NCI-H1092 treated with DMSO at 0.1 percent for 48 hours (cell line): ENCODE data around the gene FITM1.
A peak's percentile ranks its signal among the peaks of the same experiment; 100 is the strongest.

Experiments
- DNase-seq: peaks from one replicate; lab custom pipeline; 2025; lab: John Stamatoyannopoulos, UW

Gene FITM1

GRCh38 chr14:24160850-24161804, 30.7 kb downstream of the FITM1 start, which contains the start of gene IRF9:
Gene IRF9, plus strand, starts transcription at chr14:24161265. Its CDS starts 880 bp downstream, at chr14:24162145.
- DNase-seq, result peak; percentile 89

- DNase-seq, result no peak
Observed at GRCh38 chr14:24162093-24162492, 31.6 kb downstream of the FITM1 start.

GRCh38 chr14:24164518-24164991, 34.1 kb downstream of the FITM1 start:
- no peak for DNase-seq

- DNase-seq, result no peak
Observed at GRCh38 chr14:24165785-24166184, 35.3 kb downstream of the FITM1 start.

GRCh38 chr14:24167469-24168114, 37.1 kb downstream of the FITM1 start:
- DNase-seq, result no peak

GRCh38 chr14:24171422-24172260, 41.2 kb downstream of the FITM1 start, which contains the start of gene REC8:
Gene REC8, plus strand, starts transcription at chr14:24172080. Its CDS starts 473 bp downstream, at chr14:24172553.
- DNase-seq, result peak; percentile 96

- DNase-seq, result no peak
Observed at GRCh38 chr14:24172261-24172860, 41.9 kb downstream of the FITM1 start.

GRCh38 chr14:24172871-24173281, 42.4 kb downstream of the FITM1 start:
- DNase-seq, result no peak

GRCh38 chr14:24176599-24176998, 46.1 kb downstream of the FITM1 start:
- no peak for DNase-seq

GRCh38 chr14:24177041-24177825, 46.8 kb downstream of the FITM1 start:
- no peak for DNase-seq

- DNase-seq, result no peak
Observed at GRCh38 chr14:24177891-24178290, 47.4 kb downstream of the FITM1 start.

- no peak for DNase-seq
Observed at GRCh38 chr14:24178399-24179178, 48.1 kb downstream of the FITM1 start.

- no peak for DNase-seq
Observed at GRCh38 chr14:24179294-24179960, 49.0 kb downstream of the FITM1 start.

- no peak for DNase-seq
Observed at GRCh38 chr14:24179961-24180796, 49.7 kb downstream of the FITM1 start.

- no peak for DNase-seq
Observed at GRCh38 chr14:24181371-24182077, 51.1 kb downstream of the FITM1 start.
